ENCODE results near the gene TCEAL2. TPM values are rescaled to one million over a fixed set of nuclear protein-coding genes. Genes with fewer than 3 reads are reported as not detected.
A peak's percentile ranks its signal among the peaks of the same experiment; 100 is the strongest.

Gene TCEAL2
- total RNA-seq, 1 experiment from 2014 or later = 12.6 TPM

DNA sequence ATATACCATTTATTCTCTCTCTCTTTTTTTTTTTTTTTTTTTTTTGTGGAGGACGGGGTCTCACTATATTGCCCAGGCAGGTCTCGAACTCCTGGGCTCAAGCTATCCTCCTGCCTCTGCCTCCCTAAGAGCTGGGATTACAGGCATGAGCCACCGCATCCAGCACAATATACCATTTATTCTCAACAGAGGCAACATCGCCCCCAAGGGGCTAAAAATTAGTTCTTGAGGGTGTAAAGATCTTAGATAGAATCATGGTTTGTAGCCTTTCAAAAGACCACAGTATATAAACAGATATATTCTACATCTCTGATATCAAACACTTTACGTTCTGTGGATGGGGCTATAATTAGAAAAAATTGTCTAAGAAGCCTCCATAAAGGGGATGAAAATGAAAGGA lies 39.8 kb upstream of the TCEAL2 start:
- Histone ChIP-seq H3K23ac (ENCODE audit: insufficient read length, low read depth, low read length) (no peak overlapping the region), H2BK12ac (ENCODE audit: insufficient read length, low read depth, low read length) (no peak overlapping the region), H3K4me1 (ENCODE audit: insufficient read depth, low read length) (no peaks in the 10 kb centered on the region), H2AFZ (ENCODE audit: low read length) (no peak overlapping the region), H3K56ac (ENCODE audit: insufficient read length, low read depth, low read length) (no peak overlapping the region), H2BK120ac (ENCODE audit: low read depth, low read length, poor library complexity, severe bottlenecking) (no peak overlapping the region), H3K14ac (ENCODE audit: insufficient read depth, low read length) (no peak overlapping the region), H4K8ac (replicated peaks; ENCODE audit: insufficient read length, low read depth, low read length) (no peak overlapping the region), H2BK5ac (ENCODE audit: insufficient read length, low read length) (no peak overlapping the region), H3K4ac (ENCODE audit: low read depth, low read length) (no peak overlapping the region), H3K27me3 (ENCODE audit: insufficient read depth, low read length) (no peaks in the 10 kb centered on the region), H4K91ac (ENCODE audit: insufficient read length, low read depth, low read length) (no peak overlapping the region), H2BK20ac (ENCODE audit: low read depth, low read length, poor library complexity, severe bottlenecking) (no peak overlapping the region), H4K20me1 (ENCODE audit: control insufficient read depth, insufficient read depth, insufficient read length) (no peaks in the 10 kb centered on the region), H3K9me3 (ENCODE audit: control insufficient read depth, low read depth, low read length) (peaks cover 30% of the 10 kb centered on the region), H3K79me2 (ENCODE audit: insufficient read depth, low read length) (no peaks in the 10 kb centered on the region), H4K5ac (ENCODE audit: insufficient read length, low read depth, low read length) (no peak overlapping the region), H3T11ph (ENCODE audit: low read length) (no peak overlapping the region), H2AK5ac (ENCODE audit: insufficient read length, low read length) (no peak overlapping the region), H3K27ac (ENCODE audit: insufficient read length, low read depth, low read length) (no peak overlapping the region), H2BK15ac (ENCODE audit: low read depth, low read length) (no peak overlapping the region), H3K18ac (ENCODE audit: insufficient read length, low read depth, low read length) (no peak overlapping the region), H3K9ac (ENCODE audit: extremely low read depth, insufficient read length, low read length) (no peak overlapping the region), H3K79me1 (ENCODE audit: insufficient read depth, low read depth, low read length, poor library complexity, severe bottlenecking) (no peaks in the 10 kb centered on the region), H3K23me2 (ENCODE audit: insufficient read length, low read depth, low read length, poor library complexity, severe bottlenecking) (no peaks in the 10 kb centered on the region), H3K4me2 (ENCODE audit: insufficient read depth, insufficient read length, low read length) (no peak overlapping the region)
- no peaks in the 10 kb centered on the region for H3K4me1 Mint-ChIP-seq
- peaks cover 6% of the 10 kb centered on the region for H3K27me3 Mint-ChIP-seq (ENCODE audit: low read depth)
- no CpG with 5 or more reads among the region's 5 CpGs for WGBS (ENCODE audit: extremely low coverage, insufficient read length, low lambda C conversion rate)
- no peak overlapping the region for H3K4me3 Mint-ChIP-seq
- peaks cover 53 to 73% of the 10 kb centered on the region in 2 experiments for H3K9me3 Mint-ChIP-seq
- TF ChIP-seq, protein P1, sequence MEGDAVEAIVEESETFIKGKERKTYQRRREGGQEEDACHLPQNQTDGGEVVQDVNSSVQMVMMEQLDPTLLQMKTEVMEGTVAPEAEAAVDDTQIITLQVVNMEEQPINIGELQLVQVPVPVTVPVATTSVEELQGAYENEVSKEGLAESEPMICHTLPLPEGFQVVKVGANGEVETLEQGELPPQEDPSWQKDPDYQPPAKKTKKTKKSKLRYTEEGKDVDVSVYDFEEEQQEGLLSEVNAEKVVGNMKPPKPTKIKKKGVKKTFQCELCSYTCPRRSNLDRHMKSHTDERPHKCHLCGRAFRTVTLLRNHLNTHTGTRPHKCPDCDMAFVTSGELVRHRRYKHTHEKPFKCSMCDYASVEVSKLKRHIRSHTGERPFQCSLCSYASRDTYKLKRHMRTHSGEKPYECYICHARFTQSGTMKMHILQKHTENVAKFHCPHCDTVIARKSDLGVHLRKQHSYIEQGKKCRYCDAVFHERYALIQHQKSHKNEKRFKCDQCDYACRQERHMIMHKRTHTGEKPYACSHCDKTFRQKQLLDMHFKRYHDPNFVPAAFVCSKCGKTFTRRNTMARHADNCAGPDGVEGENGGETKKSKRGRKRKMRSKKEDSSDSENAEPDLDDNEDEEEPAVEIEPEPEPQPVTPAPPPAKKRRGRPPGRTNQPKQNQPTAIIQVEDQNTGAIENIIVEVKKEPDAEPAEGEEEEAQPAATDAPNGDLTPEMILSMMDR (conservative IDR thresholded peaks at IDR 0.05) = peak; percentile 43; the same call in 2 of the 3 replicates
- H3K27ac Mint-ChIP-seq = no peak overlapping the region
- no peak for DNase-seq
- no peaks in the 10 kb centered on the region; a peak in 1 of 7 replicates for H3K36me3 Mint-ChIP-seq (ENCODE audit: insufficient read depth in 1 of 3, low read depth in 3 of 3)
